HG03175 (cell line): ENCODE measurements around the gene MEF2C.
"Not testable (repeated sequence)": the region's sequence is repeated elsewhere in the genome, so short reads cannot be mapped to it uniquely, and the experiment has no call there.

Source experiments
- ATAC-seq: cut with Tn5 transposase; IDR thresholded peaks from one replicate; pipeline ENCODE4 v1.9.1; 2021; ENCODE audit warnings: mild to moderate bottlenecking, moderate library complexity; ENCODE audit not compliant: unreplicated experiment

The MEF2C gene

GRCh38 chr5:88808153-88808552 is 74.8 kb downstream of the MEF2C start:
- peak; percentile 67 for ATAC-seq

- no peak for ATAC-seq
Measured at GRCh38 chr5:88807327-88807726, 75.7 kb downstream of the MEF2C start.

GRCh38 chr5:88806338-88806737 is 76.6 kb downstream of the MEF2C start:
- ATAC-seq, result no peak

GRCh38 chr5:88805151-88805784 is 77.7 kb downstream of the MEF2C start:
- ATAC-seq, result no peak

GRCh38 chr5:88804444-88804843 is 78.5 kb downstream of the MEF2C start:
- no peak for ATAC-seq

- no peak for ATAC-seq
Measured at GRCh38 chr5:88803309-88803708, 79.7 kb downstream of the MEF2C start.

GRCh38 chr5:88799938-88800535 is 82.9 kb downstream of the MEF2C start:
- no peak for ATAC-seq

GRCh38 chr5:88798933-88799332 is 84.1 kb downstream of the MEF2C start:
- ATAC-seq, result not testable (repeated sequence)

- ATAC-seq, result not testable (repeated sequence)
Measured at GRCh38 chr5:88793797-88794196, 89.2 kb downstream of the MEF2C start.

GRCh38 chr5:88792144-88792840 is 90.7 kb downstream of the MEF2C start:
- peak; percentile 97 for ATAC-seq

- ATAC-seq, result no peak
Measured at GRCh38 chr5:88787856-88788255, 95.1 kb downstream of the MEF2C start.

- no peak for ATAC-seq
Measured at GRCh38 chr5:88786789-88787188, 96.2 kb downstream of the MEF2C start.

- peak; percentile 66 for ATAC-seq
Measured at GRCh38 chr5:88785746-88786565, 97.0 kb downstream of the MEF2C start.

- no peak for ATAC-seq
Measured at GRCh38 chr5:88782571-88782970, 100.4 kb downstream of the MEF2C start.

- no peak for ATAC-seq
Measured at GRCh38 chr5:88780736-88781135, 102.2 kb downstream of the MEF2C start.

- no peak for ATAC-seq
Measured at GRCh38 chr5:88778736-88779135, 104.2 kb downstream of the MEF2C start.

- no peak for ATAC-seq
Measured at GRCh38 chr5:88776692-88777091, 106.3 kb downstream of the MEF2C start.

- no peak for ATAC-seq
Measured at GRCh38 chr5:88772831-88773230, 110.2 kb downstream of the MEF2C start.

GRCh38 chr5:88772047-88772446 is 110.9 kb downstream of the MEF2C start:
- ATAC-seq, result no peak

- ATAC-seq, result no peak
Measured at GRCh38 chr5:88770276-88771257, 112.4 kb downstream of the MEF2C start.
